Measurements from ENCODE around the gene DGCR2.

DNA sequence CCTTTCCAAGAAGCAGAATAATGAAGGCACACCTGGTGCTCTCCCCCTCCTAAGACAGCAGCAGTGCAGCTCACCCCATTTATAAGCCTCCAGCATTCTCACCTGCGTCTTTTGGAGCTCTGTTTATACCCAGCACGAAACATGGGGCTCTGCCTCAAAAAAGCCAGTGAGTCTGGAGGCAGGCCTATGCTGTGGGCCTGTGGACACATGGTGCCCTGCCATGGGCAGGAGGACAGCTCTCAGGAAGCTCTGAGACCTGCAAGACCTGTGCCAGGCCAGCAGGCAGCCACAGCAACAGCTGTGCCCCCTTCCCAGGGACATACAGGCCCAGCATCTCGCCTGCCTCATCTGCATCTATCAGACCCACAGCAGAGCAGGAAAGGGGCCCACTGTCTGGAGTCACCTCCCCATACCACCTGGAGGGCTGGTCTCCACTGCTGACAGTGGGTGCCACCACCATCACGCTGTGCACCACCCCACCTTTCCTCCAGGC is 64.2 kb downstream of the DGCR2 start:
- TF ChIP-seq POLR2A (IDR thresholded peaks at IDR 0.05) = no peak
- TF ChIP-seq, protein P1, sequence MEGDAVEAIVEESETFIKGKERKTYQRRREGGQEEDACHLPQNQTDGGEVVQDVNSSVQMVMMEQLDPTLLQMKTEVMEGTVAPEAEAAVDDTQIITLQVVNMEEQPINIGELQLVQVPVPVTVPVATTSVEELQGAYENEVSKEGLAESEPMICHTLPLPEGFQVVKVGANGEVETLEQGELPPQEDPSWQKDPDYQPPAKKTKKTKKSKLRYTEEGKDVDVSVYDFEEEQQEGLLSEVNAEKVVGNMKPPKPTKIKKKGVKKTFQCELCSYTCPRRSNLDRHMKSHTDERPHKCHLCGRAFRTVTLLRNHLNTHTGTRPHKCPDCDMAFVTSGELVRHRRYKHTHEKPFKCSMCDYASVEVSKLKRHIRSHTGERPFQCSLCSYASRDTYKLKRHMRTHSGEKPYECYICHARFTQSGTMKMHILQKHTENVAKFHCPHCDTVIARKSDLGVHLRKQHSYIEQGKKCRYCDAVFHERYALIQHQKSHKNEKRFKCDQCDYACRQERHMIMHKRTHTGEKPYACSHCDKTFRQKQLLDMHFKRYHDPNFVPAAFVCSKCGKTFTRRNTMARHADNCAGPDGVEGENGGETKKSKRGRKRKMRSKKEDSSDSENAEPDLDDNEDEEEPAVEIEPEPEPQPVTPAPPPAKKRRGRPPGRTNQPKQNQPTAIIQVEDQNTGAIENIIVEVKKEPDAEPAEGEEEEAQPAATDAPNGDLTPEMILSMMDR (IDR thresholded peaks at IDR 0.05) = no peak

All from esophagus squamous epithelium (tissue), 4 donors.